ENCODE data around the gene BACH2.
"Not testable (repeated sequence)": the region's sequence is repeated elsewhere in the genome, so short reads cannot be mapped to it uniquely, and the experiment has no call there.

GRCh38 chr6:90116126-90116525 is 180.5 kb downstream of the BACH2 start:
- TF ChIP-seq, protein P1, sequence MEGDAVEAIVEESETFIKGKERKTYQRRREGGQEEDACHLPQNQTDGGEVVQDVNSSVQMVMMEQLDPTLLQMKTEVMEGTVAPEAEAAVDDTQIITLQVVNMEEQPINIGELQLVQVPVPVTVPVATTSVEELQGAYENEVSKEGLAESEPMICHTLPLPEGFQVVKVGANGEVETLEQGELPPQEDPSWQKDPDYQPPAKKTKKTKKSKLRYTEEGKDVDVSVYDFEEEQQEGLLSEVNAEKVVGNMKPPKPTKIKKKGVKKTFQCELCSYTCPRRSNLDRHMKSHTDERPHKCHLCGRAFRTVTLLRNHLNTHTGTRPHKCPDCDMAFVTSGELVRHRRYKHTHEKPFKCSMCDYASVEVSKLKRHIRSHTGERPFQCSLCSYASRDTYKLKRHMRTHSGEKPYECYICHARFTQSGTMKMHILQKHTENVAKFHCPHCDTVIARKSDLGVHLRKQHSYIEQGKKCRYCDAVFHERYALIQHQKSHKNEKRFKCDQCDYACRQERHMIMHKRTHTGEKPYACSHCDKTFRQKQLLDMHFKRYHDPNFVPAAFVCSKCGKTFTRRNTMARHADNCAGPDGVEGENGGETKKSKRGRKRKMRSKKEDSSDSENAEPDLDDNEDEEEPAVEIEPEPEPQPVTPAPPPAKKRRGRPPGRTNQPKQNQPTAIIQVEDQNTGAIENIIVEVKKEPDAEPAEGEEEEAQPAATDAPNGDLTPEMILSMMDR (IDR thresholded peaks at IDR 0.05): not testable (repeated sequence)
- TF ChIP-seq EZH2, EZH2phosphoT487 (IDR thresholded peaks at IDR 0.05): not testable (repeated sequence)

All from neural progenitor cell (in vitro differentiated cells).